CD14-positive monocyte (primary cell): ENCODE measurements around the gene ABCB1. TPM values are rescaled to one million over a fixed set of nuclear protein-coding genes. Genes with fewer than 3 reads are reported as not detected.

Experiments
- DNase-seq, 3 donors: peaks; one replicate each; pipeline ENCODE4 v3.0.0-alpha.2; 2011 to 2022
- H2AFZ ChIP-seq: 2 replicates; pipeline ENCODE4 v1.6.0; 2012; ENCODE audit warnings: mild to moderate bottlenecking, low read depth, low read length, inconsistent platforms; ENCODE audit not compliant: insufficient read depth, poor library complexity, severe bottlenecking
- H3K27ac ChIP-seq, 2 donors: 1 replicate in 1 of 2; 2 replicates in 1 of 2; pipeline ENCODE4 v1.5.1; 2012 to 2013; ENCODE audit warnings: low read length in 2 of 2, control low read depth in 1 of 2, inconsistent platforms in 1 of 2, low read depth in 1 of 2, mild to moderate bottlenecking in 1 of 2
- H3K27me3 ChIP-seq, 2 donors: one replicate each; pipeline versions ENCODE4 v1.6.0 to v1.6.1; 2011 to 2013; ENCODE audit warnings: low read length in 2 of 2; ENCODE audit not compliant: control insufficient read depth in 2 of 2, insufficient read depth in 2 of 2
- H3K36me3 ChIP-seq, 2 donors: replicated peaks in 1 of 2; 1 replicate in 1 of 2; 2 replicates in 1 of 2; pipeline versions ENCODE4 v1.5.1 to v1.6.1; 2012 to 2013; ENCODE audit warnings: low read length in 2 of 2, control low read depth in 1 of 2, inconsistent platforms in 1 of 2, mild to moderate bottlenecking in 1 of 2; ENCODE audit not compliant: insufficient read depth in 2 of 2, control insufficient read depth in 1 of 2
- H3K4me1 ChIP-seq, 2 donors: 1 replicate in 1 of 2; 2 replicates in 1 of 2; pipeline versions ENCODE4 v1.5.1 to v1.6.1; 2012 to 2013; ENCODE audit warnings: low read length in 2 of 2, control low read depth in 1 of 2, inconsistent platforms in 1 of 2, mild to moderate bottlenecking in 1 of 2, moderate library complexity in 1 of 2; ENCODE audit not compliant: insufficient read depth in 2 of 2, control insufficient read depth in 1 of 2
- H3K4me2 ChIP-seq: replicated peaks from 2 replicates; pipeline ENCODE3; 2012; ENCODE audit warnings: low read length, moderate library complexity, mild to moderate bottlenecking; ENCODE audit not compliant: poor library complexity, severe bottlenecking; ENCODE audit errors: extremely low read depth
- H3K4me3 ChIP-seq, 3 experiments: fragments of 200-600 bp in 1 of 3; sonication (generic) in 1 of 3; replicated peaks in 1 of 3; 1 replicate in 2 of 3; 2 replicates in 1 of 3; pipeline ENCODE4 v1.5.1; 2011 to 2013; ENCODE audit warnings: low read length in 3 of 3, mild to moderate bottlenecking in 3 of 3, control low read depth in 2 of 3, low read depth in 2 of 3, inconsistent platforms in 1 of 3, moderate library complexity in 1 of 3
- H3K79me2 ChIP-seq: 2 replicates; pipeline ENCODE4 v1.6.0; 2012; ENCODE audit warnings: mild to moderate bottlenecking, control low read depth, inconsistent platforms, low read length, moderate library complexity; ENCODE audit not compliant: insufficient read depth
- H3K9ac ChIP-seq: 2 replicates; pipeline ENCODE4 v1.6.0; 2017; ENCODE audit warnings: low read length, mild to moderate bottlenecking; ENCODE audit not compliant: insufficient read depth, poor library complexity, severe bottlenecking
- H3K9me3 ChIP-seq, 2 donors: replicated peaks in 1 of 2; 1 replicate in 1 of 2; 2 replicates in 1 of 2; pipeline versions ENCODE4 v1.5.1 to v1.6.1; 2012 to 2013; ENCODE audit warnings: low read length in 2 of 2, control low read depth in 1 of 2; ENCODE audit not compliant: control insufficient read depth in 1 of 2, insufficient read depth in 1 of 2
- H4K20me1 ChIP-seq: 2 replicates; pipeline ENCODE4 v1.6.0; 2012; ENCODE audit warnings: mild to moderate bottlenecking, low read length, control low read depth, moderate library complexity; ENCODE audit not compliant: insufficient read depth
- H3K27ac Mint-ChIP-seq, 7 donors: one replicate each; pipeline ENCODE4 v1.8.0; 2020; ENCODE audit warnings: mild to moderate bottlenecking in 7 of 7, mixed read lengths in 7 of 7, moderate library complexity in 6 of 7, inconsistent platforms in 2 of 7
- H3K27me3 Mint-ChIP-seq, 3 donors: one replicate each; pipeline ENCODE4 v1.8.0; 2021 to 2022; ENCODE audit warnings: low read depth in 3 of 3, mild to moderate bottlenecking in 3 of 3, mixed read lengths in 3 of 3, moderate library complexity in 3 of 3, inconsistent platforms in 1 of 3
- H3K36me3 Mint-ChIP-seq, 2 donors: one replicate each; pipeline ENCODE4 v1.8.0; 2020; ENCODE audit warnings: mixed read lengths in 2 of 2, inconsistent platforms in 1 of 2, mild to moderate bottlenecking in 1 of 2
- H3K4me1 Mint-ChIP-seq: one replicate; pipeline ENCODE4 v1.8.0; 2020; ENCODE audit warnings: mild to moderate bottlenecking, mixed read lengths
- H3K4me3 Mint-ChIP-seq, 2 donors: one replicate each; pipeline ENCODE4 v1.8.0; 2020; ENCODE audit warnings: mild to moderate bottlenecking in 2 of 2, mixed read lengths in 2 of 2, moderate library complexity in 1 of 2
- H3K9me3 Mint-ChIP-seq, 7 donors: one replicate each; pipeline ENCODE4 v1.8.0; 2020 to 2022; ENCODE audit warnings: mixed read lengths in 7 of 7, mild to moderate bottlenecking in 6 of 7, moderate library complexity in 6 of 7, inconsistent platforms in 2 of 7
- WGBS: methylation state at CpG from one replicate; pipeline ENCODE4 v1.1.5; 2013; ENCODE audit warnings: missing lambda C conversion rate; ENCODE audit not compliant: insufficient coverage; 5-methylcytosine and 5-hydroxymethylcytosine counted together
- intact Hi-C, 2 donors: fragments of 100-400 bp; cut with micrococcal nuclease; formaldehyde crosslinking; loops; one replicate each; pipeline versions ENCODE4 v1.15.0 to v1.15.1; 2023
- polyA plus RNA-seq, 3 donors: library from polyadenylated mRNA; depleted of rRNA in 1 of 3; unstranded in 2 of 3; stranded (reverse) in 1 of 3; fragments of 300-500 nt in 2 of 3; fragments of >200 nt in 1 of 3; fragmentation: Illumina TruSeq in 2 of 3; gene quantifications; 1 replicate in 2 of 3; 2 replicates in 1 of 3; pipeline ENCODE4 v1.2.3, GENCODE V29; 2012 to 2021
- TF ChIP-seq, protein P1 (sequence below): fragments of 200-600 bp; IDR thresholded peaks from one replicate; pipeline ENCODE4 v1.8.0; 2022; ENCODE audit warnings: antibody characterized with exemption, mild to moderate bottlenecking

The ABCB1 gene
- polyA plus RNA-seq, 3 donors = 0.24 TPM; not detected in 2

DNA sequence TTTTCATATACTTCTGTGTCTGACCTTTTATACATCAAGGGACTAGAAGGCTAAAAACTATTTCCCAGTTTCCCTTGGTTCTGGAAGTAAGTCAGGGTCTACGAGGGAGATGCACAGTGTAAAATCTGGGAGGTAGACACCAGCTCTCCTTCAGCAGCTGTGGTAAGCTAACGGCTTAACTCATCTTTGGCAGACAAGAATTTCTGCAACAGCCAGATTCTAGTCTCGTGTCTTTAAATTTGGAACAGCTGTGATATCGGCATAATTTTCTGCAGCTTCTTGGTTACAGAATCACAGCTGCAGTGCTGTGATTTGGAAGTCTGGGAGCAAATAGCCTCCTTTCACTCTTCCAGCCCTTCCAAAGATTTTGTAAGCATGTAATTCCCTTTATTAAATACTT is 87.8 kb downstream of the ABCB1 start:
- H3K27ac Mint-ChIP-seq = no peak overlapping the region
- H3K9me3 ChIP-seq = no peaks in the 10 kb centered on the region
- H3K36me3 Mint-ChIP-seq = no peaks in the 10 kb centered on the region
- peaks cover 0 to 2% (median 0%) of the 10 kb centered on the region in 3 donors for H3K27me3 Mint-ChIP-seq
- no peaks in the 10 kb centered on the region for H4K20me1 ChIP-seq
- no peak for DNase-seq
- H3K4me1 ChIP-seq = peaks cover 7% of the 10 kb centered on the region in 2 donors
- WGBS = 92% methylated on average over 2 of the region's 4 CpGs
- no peaks in the 10 kb centered on the region for H3K36me3 ChIP-seq
- no peaks in the 10 kb centered on the region for H3K27me3 ChIP-seq
- no peaks in the 10 kb centered on the region for H3K79me2 ChIP-seq
- H3K4me2 ChIP-seq = no peak overlapping the region
- H3K4me3 ChIP-seq = no peak overlapping the region
- TF ChIP-seq, protein P1, sequence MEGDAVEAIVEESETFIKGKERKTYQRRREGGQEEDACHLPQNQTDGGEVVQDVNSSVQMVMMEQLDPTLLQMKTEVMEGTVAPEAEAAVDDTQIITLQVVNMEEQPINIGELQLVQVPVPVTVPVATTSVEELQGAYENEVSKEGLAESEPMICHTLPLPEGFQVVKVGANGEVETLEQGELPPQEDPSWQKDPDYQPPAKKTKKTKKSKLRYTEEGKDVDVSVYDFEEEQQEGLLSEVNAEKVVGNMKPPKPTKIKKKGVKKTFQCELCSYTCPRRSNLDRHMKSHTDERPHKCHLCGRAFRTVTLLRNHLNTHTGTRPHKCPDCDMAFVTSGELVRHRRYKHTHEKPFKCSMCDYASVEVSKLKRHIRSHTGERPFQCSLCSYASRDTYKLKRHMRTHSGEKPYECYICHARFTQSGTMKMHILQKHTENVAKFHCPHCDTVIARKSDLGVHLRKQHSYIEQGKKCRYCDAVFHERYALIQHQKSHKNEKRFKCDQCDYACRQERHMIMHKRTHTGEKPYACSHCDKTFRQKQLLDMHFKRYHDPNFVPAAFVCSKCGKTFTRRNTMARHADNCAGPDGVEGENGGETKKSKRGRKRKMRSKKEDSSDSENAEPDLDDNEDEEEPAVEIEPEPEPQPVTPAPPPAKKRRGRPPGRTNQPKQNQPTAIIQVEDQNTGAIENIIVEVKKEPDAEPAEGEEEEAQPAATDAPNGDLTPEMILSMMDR = no peak
- H3K27ac ChIP-seq = no peak overlapping the region
- peaks cover 12% of the 10 kb centered on the region for H3K4me1 Mint-ChIP-seq
- H3K9ac ChIP-seq = no peak overlapping the region
- no peak overlapping the region for H2AFZ ChIP-seq
- no peak overlapping the region for H3K4me3 Mint-ChIP-seq
- peaks cover 0 to 4% (median 0%) of the 10 kb centered on the region in 7 donors for H3K9me3 Mint-ChIP-seq
- intact Hi-C loops = no loop called here

DNA sequence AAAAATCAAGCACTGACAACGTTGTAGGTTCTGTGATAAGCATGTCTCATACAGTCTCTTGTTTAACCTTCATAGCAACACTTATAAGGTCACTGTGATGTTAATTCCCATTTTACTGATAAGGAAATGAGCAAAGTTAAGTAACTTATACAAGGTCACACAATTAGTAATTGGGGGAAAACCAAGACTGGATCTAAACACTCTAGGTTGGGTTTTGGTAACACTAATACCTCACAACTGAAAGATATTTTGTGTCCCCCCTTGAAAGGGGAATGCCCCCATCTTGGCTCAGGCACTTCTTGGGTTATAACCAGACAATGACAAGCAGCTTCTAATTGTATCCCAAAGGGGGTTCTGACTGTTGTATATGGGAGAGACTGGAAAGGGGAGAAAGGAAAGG is 89.2 kb downstream of the ABCB1 start:
- WGBS = no CpG with 5 or more reads among the region's 1 CpG
- no peak overlapping the region for H3K27ac Mint-ChIP-seq
- peaks cover 2% of the 10 kb centered on the region for H3K4me1 Mint-ChIP-seq
- H3K36me3 ChIP-seq = no peaks in the 10 kb centered on the region
- H3K79me2 ChIP-seq = no peaks in the 10 kb centered on the region
- H3K27me3 ChIP-seq = no peaks in the 10 kb centered on the region
- H3K4me2 ChIP-seq = no peak overlapping the region
- H3K27ac ChIP-seq = no peak overlapping the region
- H3K4me1 ChIP-seq = no peaks in the 10 kb centered on the region
- no peaks in the 10 kb centered on the region for H3K9me3 ChIP-seq
- no peak overlapping the region for H3K4me3 ChIP-seq
- H4K20me1 ChIP-seq = no peaks in the 10 kb centered on the region
- DNase-seq = no peak
- intact Hi-C loops = no loop called here
- H3K36me3 Mint-ChIP-seq = no peaks in the 10 kb centered on the region
- peaks cover 0 to 2% (median 0%) of the 10 kb centered on the region in 3 donors for H3K27me3 Mint-ChIP-seq
- peaks cover 0 to 2% (median 0%) of the 10 kb centered on the region in 7 donors for H3K9me3 Mint-ChIP-seq
- no peak overlapping the region for H3K9ac ChIP-seq
- H3K4me3 Mint-ChIP-seq = no peak overlapping the region
- TF ChIP-seq, protein P1 = no peak
- no peak overlapping the region for H2AFZ ChIP-seq
